ENCODE measurements around the gene EXOSC2.

The EXOSC2 gene, protein sequence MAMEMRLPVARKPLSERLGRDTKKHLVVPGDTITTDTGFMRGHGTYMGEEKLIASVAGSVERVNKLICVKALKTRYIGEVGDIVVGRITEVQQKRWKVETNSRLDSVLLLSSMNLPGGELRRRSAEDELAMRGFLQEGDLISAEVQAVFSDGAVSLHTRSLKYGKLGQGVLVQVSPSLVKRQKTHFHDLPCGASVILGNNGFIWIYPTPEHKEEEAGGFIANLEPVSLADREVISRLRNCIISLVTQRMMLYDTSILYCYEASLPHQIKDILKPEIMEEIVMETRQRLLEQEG

DNA sequence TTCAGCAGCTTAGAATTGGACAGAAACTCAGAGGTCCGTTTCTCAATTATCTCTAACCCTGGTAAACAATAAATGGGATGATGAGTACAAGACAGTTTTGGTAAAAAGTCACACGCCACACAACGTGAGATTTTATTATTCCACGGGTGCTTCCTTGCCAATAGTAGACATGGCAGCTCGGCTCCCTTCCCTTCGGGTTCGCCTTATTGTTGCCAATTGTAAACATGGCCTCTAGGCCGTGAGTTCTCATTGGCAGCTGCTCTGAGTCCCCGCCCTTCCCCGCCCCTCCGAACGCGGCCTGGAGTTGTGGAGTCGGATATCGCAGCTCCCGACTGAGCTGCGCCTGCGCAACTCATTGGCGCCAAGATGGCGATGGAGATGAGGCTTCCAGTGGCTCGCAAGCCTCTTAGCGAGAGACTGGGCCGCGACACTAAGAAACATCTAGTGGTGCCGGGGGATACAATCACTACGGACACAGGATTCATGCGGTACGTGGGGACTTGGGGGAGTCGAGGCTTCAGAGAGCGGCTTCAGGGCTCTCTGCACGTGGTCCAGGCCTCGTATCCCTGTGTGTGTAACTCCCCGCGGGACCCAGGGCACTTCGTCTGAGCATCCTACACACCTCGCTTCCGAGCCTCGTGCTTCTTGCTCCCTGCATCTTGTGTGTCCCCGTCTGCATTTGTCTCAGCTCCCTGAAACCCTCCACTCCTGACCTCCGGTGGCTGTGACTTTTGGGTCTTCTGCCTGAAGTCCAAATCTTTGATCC, at the start of gene EXOSC2:
TSS of gene EXOSC2 (plus strand) at position 355 of the 766 bp plus-strand sequence. CDS start at position 367, 12 bp downstream.
- FAIRE-seq = peak; percentile 65

DNA sequence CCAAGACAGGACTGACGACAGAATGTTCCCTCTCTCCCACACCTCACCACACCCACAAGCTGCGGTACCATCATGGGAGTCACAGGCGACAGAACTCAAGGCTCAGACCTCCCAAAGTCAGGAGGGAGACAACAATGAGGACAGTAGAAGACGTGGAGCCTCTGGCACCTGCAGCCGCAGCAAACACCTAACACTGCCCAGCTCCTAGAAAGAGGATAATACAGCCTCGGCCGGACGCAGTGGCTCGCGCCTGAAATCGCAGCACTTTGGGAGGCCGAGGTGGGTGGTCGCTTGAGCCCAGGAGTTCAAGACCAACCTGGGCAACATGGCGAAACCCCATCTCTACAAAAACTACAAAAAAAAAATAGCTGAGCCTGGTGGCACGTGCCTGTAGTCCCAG, 42.4 kb upstream of the EXOSC2 start:
- no peak for FAIRE-seq

DNA sequence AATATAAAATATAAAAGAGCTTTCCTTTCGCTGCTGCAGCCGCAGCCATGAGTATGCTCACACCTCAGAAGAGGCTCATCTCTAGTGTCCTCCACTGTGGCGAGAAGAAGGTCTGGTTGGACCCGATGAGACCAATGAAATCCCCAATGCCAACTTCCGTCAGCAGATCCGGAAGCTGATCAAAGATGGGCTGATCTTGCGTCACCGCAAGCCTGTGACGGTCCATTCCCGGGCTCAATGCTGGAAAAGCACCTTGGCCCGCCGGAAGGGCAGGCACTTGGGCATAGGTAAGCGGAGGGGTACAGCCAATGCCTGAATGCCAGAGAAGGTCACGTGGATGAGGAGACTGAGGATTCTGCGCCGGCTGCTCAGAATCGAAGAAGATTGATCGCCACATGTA, 41.8 kb upstream of the EXOSC2 start:
- no peak for FAIRE-seq

DNA sequence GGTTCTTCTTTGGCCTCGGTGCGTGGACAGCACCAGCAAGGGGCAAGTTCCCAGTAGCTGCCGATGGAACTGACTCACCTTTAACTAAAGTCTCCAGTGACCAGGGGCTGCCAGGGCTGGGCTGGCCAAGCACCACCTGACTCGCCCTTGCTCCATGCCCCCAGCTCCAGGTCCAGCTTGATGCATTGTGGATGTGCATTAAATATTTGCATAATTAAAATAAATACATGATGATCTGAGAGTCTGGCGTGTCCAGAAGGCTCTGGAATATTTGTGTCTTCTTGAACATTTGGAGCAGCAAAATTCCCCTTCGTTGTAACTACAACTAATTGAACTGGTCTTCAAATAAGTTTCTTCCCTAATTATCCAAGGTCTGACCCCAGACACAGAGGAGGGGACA, 38.7 kb upstream of the EXOSC2 start:
- no peak for FAIRE-seq

DNA sequence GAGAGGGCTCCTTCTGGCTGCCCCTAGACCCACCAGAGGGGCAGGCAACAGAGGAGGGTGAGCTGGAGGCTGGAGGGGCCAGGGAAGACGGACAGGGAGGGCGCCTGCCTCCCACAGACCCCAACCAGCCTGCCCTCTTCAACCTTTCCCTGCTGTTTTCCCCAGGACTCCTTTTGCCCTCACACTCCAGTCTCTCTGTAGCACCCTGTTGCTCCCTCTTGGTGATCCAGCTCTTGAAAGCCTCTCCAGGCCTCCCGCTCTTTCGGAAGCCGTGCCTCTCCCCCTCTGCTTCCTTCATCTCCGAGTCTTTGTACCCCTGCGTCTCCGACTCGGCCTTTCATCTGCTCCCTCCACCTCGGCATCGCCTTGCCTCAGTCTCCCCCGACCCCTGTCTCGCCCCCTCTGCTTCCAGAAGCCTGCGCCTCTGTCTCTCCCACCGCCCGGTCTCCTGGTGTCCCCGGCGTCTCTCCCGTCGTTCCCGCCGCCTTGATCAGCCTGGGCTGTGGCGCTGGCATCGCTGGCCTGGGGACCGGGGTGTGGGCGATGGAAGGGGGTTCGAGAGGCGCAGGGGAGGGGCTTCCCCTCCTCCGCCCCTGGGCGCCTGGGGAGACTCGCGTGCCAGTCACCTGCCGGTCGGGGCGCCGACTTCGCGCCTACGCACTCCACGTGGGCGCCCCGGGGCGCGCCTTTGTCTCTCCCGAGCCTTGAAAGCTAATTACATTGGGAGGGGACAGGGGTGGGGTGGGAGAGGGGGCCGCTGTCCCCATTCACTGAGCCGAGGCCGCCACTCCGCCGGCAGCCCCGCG, 34.5 kb upstream of the EXOSC2 start:
- FAIRE-seq = no peak

DNA sequence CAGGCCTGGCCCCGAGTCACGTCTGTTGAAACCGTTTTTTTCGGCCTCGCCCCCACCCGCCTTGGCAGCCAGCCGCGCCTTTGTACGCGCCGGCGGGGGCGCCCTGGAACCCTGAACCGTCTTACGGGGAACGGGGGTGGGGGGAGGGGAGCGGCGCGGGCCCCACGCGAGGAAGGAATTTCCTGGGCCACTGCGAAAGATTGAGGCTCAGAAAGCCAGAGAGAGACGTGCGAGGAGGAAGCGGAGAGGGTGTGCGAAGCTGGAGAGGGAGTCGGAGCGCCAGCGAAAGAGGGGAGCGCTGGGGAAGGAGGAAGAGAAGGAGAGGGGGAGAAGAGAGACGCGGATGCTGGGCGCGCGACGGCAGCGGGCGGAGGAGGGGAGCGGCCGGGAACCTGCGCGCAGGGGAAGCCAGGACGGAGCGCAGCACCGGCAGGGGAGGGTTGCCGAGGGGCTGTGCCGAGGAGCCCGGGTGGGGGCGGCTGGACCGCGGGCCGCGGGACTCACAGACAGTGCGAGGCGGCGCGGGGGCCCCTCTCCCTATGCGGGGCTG, 33.8 kb upstream of the EXOSC2 start:
- no peak for FAIRE-seq

DNA sequence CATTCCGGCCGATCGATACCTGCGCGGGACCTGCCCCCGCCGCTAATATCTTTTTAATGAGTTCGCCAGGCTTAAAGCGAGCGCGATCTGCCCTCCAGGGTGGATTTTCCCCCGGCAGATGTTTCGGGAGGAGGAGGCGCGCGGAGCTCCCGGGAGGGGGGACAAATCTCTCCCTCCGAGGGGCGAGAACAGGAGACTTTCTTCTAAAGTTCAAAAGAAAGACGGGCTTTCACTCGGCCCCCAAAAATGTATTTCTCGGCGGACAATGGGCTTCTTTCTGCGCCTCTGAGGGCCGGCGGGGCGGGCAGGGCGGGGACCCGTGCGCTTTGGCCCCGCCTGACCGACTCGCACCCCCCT, 33.3 kb upstream of the EXOSC2 start:
- FAIRE-seq = no peak

DNA sequence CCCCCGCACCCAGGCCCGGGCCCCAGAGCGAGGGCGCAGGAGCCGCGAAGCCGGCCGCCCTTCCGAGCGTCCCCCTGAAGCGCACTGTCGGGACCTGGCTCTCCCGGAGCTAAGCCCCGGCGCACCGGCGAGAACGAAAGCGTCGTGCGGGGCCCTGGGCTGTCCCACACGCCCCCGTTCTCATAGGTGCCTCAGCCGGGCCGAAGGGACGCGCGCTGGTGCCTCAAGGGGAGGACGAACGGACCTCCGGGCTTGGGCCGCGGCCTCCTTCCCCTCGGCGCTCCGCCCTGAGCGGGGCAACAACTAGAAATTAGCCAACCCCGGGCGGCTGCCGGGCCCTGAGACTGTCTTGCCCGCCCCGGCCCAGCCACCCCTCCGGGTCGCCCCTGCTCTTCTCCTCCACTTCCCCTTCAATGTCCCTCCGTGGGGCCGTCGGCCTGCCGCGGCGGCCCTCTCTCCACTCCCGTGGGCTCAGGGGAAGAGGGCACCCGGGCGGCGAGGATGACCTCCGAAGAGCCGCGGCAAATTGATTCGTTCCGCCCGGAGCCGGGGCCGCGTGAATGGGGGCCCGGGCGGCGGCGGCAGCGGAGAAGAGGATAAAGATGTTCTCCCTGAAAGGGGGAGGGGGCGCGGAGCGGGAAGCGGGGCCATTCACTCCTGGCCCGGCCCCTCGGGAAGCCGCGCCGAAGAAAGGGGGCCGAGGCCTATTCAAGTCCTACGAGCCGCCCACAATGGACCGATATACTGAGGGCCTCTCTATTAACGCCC, 32.7 kb upstream of the EXOSC2 start:
- no peak for FAIRE-seq

DNA sequence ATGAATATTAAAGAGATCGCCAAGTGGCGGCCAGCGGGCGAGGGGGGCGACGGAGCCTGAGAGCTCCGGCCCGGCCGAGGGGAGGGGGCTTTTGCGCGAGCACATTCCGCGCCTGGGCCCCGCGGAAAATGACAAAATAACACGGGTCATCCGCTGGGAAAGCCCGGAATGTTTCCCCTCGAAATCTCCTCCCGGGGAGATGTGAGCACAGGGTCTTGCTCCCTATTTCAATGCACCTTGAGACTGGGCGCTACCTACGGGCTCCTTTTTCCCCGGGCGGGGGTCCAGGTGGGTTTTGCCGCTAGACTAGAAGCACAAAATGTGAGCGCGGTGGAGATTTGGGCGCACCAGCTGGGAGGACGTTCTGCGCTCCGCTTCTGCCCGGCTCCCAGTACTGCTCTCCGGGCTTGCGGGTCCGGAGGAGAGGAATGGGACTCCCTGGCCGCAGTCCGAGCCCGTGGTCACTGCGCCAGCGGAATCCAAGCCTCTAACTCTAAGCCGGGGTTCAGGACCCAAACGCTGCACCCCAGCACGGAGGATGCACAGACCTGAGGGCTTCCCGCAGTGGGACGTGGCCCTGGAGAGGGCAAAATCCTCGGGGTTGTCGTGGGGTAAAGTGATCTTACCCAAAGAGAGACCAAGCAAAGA, 32.0 kb upstream of the EXOSC2 start:
- FAIRE-seq = no peak

DNA sequence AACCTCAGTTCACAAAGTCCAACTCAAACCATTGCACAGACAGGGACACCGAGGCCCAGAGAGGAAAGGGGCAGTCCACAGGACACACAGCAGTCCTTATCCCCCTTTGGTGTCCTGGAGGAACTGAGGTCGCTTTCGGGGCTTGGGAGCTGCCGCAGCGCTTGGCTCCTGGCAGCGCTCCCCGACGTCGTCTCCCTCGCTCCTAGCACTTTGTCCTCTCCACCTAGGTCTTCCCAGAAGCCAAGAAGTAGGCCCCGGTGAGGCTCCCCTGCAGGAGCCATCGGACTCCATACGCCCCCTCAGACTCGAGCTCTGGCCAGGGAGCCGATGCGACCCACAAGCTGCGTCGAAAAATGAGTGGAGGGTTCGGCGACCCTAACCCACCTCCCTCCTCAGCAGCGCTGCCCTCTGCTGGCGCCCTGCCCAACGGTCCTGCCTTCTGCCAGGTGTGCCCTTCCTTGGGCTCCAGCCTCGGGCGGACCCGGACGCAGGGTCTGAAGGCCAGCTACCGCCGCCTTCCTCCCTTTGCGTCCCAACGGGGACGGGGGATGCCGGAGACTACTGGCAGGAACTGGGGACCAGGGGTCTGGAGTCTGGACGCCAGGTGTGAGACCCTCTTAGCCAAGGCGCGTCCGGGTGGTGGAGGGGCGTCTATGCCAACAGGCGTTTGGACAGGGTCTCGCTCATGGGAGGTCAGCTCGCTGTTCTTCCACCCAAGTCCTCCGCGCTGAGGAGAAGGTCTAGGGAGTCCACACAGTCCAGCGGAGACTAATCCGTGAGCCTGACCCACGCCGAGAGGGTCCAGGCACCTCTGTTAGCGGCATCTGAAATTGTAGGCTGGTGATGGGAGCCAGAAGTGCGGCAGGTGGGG, 31.2 kb upstream of the EXOSC2 start:
- FAIRE-seq = no peak

DNA sequence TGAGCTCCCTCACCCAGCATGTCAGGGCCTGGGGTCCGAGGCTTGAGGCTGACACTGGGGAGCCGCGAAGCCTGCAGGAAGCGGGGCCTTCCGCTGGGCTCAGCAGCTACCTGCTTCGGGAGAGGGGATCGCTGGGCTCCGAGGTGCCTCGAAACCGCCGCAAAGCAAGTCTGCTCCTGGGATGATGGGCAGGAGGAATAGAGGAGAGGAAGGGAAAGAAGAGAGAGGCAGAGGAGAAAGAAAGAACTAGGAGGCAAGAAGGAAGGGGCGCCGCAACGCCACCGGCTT, 30.7 kb upstream of the EXOSC2 start:
- FAIRE-seq = no peak

DNA sequence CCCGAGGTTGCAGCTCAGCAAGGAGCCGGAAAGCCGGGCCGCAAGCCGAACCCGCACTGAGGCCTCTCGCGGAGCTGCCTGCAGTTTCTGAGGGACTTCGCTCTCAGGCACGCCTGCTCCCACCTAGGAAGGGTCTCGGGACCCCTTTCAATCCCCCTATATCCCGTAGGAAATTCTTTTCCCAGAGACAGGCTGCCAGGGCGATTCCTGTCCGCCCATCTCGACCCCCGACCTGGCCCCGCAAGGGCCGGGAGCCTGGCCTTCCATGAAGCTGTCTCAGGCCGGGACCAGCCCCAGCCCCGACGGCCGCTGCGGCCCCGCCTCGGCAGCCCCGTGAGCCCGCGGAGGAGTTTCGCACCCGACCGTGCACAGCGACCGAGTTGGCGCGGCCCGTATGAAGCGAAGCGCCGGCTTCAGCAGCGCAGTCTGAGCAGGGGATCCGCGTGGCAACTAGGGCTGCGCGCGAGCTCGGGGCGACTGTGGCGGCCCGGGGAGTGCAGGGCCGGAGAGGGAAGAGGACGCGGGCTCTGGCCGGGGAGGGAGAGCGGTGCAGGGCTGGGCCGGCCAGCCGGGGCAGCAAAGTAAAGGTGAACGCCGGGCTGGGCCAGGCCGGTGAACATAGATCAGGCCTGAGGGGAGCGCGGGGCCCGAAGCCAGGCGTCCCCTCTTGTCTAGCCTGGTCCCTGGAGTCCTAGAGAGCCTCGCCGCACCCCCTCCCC, 30.2 kb upstream of the EXOSC2 start:
- no peak for FAIRE-seq

DNA sequence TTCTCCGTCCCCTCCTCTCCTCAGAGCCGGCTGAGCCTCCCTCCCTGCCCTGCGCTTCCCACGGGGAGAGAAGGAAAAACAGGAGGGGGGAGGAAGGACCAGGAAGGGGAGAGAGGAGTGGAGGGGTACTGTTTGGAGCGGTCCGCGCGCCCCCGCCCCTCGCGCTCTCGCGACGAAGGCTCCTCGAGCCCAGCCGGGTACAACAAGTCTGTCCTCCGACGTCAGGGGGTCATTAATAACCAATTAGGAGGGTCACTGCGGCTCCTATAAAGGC, 29.7 kb upstream of the EXOSC2 start:
- FAIRE-seq = no peak

DNA sequence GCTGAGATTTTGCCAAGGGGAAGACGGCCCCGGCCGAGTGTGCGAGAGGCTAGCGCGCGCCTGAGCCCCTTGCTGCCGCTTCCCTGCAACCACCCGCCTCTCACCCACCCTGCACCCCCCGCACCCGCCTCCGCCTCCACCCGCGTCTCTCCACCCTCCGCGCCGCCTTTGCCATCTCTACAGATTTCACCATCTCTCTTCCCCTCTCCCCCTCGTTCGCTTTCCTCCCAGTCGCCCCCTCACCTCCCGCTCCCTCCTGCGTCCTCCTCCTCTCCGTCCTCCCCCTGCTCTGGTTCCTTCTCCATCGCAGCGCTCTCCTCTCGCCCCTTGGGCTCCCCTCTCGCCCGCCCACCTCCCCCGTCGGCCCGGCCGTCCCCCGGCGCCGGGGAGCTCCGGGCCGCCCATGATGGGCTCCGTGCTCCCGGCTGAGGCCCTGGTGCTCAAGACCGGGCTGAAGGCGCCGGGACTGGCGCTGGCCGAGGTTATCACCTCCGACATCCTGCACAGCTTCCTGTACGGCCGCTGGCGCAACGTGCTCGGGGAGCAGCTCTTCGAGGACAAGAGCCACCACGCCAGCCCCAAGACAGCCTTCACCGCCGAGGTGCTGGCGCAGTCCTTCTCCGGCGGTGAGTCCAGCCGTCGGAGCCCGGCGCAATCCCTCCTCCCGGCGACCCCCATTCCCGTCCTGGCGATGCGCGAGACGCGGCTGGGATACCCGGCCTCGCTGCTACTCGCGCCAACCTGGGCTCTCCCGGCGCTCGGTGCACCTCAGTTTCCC, 29.1 kb upstream of the EXOSC2 start, which contains the start of gene PRDM12:
TSS of gene PRDM12 (plus strand) at position 344 of the 778 bp plus-strand sequence. CDS start at position 404, 60 bp downstream.
- FAIRE-seq = no peak

DNA sequence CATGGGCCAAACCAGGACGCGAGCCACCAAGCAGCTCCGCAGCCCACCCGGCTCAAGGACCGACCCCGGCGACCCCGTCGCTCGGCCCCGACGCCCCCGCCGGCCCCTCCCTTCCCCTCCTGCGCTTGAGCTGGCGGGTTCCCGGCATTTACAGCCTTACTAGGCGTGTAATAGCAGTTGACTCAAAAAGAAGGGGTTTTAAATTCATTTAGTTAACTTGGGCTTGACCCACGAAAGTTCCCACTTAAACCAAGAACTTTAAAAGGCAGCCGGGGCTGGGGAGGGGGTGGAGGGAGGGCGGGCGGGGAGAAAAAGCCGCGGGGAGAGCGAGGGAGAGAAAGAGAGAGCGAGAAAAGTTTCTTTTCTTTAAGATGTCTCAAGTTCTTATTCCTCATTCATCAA, 28.6 kb upstream of the EXOSC2 start:
- no peak for FAIRE-seq

DNA sequence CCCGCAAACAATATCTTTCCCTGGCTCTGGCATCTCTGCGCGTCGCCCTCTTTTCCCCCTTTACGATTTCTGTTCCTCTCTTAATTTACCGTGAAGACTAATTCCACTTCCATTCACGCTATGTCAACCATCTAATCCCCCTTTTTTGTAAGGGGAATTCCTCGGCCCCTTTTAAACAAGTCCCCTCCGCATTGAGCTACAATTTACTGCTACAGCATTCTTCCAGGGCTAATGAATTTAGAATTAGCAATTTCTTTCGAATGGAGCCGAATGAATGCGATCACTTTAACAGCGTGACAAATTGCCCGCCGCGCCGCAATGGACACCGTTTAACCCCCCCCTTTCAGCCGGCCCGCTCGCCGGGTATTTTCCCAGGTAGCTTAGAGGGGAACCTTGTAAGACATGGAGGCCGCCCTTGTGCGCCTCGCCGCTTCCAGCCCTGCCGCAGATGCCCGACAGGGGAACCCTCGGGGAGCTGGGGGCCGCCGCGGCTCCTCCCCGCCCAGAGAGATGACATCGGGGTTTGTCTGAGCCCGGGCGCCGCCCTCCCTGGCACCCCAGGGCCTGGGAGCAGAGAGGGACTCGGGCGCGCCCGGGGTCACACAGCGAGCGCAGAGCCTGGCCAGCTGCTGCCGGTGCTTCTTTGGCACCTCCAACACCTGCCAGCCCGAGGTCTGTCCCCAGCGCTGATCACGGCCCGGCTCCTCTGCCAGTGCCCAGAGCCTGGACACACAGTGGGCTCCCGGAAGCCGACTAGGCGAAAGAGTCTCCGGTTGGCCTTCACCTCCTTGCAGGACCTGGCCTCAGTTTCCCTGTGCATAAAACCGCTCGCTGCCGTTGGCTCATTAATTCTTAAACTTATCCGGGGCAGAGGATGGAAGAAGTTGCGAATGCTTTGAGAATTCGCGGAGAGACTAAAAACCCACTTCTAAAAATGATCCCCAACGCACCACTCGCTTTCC, 27.9 kb upstream of the EXOSC2 start:
- FAIRE-seq = no peak

DNA sequence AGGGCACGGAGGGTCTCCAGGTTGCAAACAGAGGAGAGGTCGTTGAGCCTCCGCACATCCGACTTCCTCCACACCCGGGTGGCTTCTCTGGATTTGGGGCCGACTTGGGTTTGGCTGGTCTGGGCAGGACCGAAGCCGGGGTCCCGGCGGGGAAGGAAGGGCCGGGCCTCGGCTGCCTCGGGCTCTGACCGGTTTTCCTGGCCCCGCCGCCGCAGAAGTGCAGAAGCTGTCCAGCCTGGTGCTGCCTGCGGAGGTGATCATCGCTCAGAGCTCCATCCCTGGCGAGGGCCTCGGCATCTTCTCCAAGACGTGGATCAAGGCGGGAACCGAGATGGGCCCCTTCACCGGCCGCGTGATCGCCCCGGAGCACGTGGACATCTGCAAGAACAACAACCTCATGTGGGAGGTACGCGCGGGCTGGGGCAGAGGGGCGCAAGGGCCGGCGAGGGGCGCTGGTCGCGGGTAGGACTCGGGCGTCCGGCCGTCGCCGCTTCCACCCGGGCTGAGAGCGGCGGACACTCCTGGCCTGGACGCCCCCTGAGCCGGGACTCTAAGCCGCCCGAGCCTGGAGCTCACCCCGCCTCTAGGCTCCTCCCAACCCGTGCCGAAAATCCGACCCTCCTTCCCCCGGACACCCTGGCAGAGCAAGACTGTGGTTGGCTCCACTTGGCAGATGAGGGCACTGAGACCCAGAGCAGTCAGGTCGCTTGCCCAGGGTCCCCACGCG, 27.0 kb upstream of the EXOSC2 start:
- FAIRE-seq = no peak

DNA sequence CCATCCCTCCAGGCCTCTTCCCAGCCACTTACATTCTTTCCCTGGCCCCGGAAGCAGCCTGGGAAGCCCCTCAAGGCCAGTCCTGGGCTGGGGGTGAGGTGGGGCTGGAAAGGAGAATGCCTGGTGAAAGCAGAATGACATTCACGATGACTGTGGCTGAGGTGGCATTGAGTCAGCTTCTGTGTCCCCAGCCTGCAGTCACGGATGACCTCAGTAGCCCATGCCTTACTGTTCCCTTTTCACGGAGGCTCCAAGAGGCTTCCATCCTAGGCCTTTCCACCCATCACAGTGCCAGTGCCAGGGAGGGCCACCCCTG, 26.5 kb upstream of the EXOSC2 start:
- FAIRE-seq = no peak
